HG03442 (cell line): ENCODE data around the gene C1orf105.
A peak's percentile ranks its signal among the peaks of the same experiment; 100 is the strongest.
"Not testable (repeated sequence)": the region's sequence is repeated elsewhere in the genome, so short reads cannot be mapped to it uniquely, and the experiment has no call there.

ENCODE experiments used
- ATAC-seq: cut with Tn5 transposase; IDR thresholded peaks from one replicate; pipeline ENCODE4 v1.9.1; 2021; ENCODE audit warnings: mild to moderate bottlenecking, moderate library complexity; ENCODE audit not compliant: unreplicated experiment

The C1orf105 gene

GRCh38 chr1:172420385-172420784 lies at the start of gene C1orf105:
C1orf105 (plus strand) TSS chr1:172420685; CDS start chr1:172420886, 201 bp downstream.
- ATAC-seq = no peak

GRCh38 chr1:172371646-172372045 lies 48.8 kb upstream of the C1orf105 start:
- ATAC-seq = not testable (repeated sequence)

GRCh38 chr1:172373864-172374263 lies 46.6 kb upstream of the C1orf105 start:
- no peak for ATAC-seq

- no peak for ATAC-seq
Observed at GRCh38 chr1:172375211-172375631, 45.3 kb upstream of the C1orf105 start.

GRCh38 chr1:172376431-172376830 lies 44.1 kb upstream of the C1orf105 start:
- no peak for ATAC-seq

GRCh38 chr1:172377565-172377964 lies 42.9 kb upstream of the C1orf105 start:
- ATAC-seq = no peak

GRCh38 chr1:172378109-172378760 lies 42.2 kb upstream of the C1orf105 start:
- ATAC-seq = no peak

GRCh38 chr1:172380441-172381244 lies 39.8 kb upstream of the C1orf105 start:
- peak; percentile 87 for ATAC-seq

GRCh38 chr1:172381946-172382345 lies 38.5 kb upstream of the C1orf105 start:
- no peak for ATAC-seq

GRCh38 chr1:172382406-172382805 lies 38.1 kb upstream of the C1orf105 start:
- no peak for ATAC-seq

- no peak for ATAC-seq
Observed at GRCh38 chr1:172382990-172383389, 37.5 kb upstream of the C1orf105 start.

- no peak for ATAC-seq
Observed at GRCh38 chr1:172383536-172383935, 36.9 kb upstream of the C1orf105 start.

GRCh38 chr1:172384656-172385055 lies 35.8 kb upstream of the C1orf105 start:
- no peak for ATAC-seq

- no peak for ATAC-seq
Observed at GRCh38 chr1:172386046-172386445, 34.4 kb upstream of the C1orf105 start.

- ATAC-seq = no peak
Observed at GRCh38 chr1:172388490-172388889, 32.0 kb upstream of the C1orf105 start.

- ATAC-seq = no peak
Observed at GRCh38 chr1:172390301-172390682, 30.2 kb upstream of the C1orf105 start.

- peak; percentile 63 for ATAC-seq
Observed at GRCh38 chr1:172390683-172391551, 29.6 kb upstream of the C1orf105 start.

- ATAC-seq = no peak
Observed at GRCh38 chr1:172391976-172392375, 28.5 kb upstream of the C1orf105 start.

GRCh38 chr1:172393354-172393753 lies 27.1 kb upstream of the C1orf105 start:
- ATAC-seq = no peak

GRCh38 chr1:172394141-172394751 lies 26.2 kb upstream of the C1orf105 start:
- ATAC-seq = peak; percentile 72

- ATAC-seq = no peak
Observed at GRCh38 chr1:172394811-172395210, 25.7 kb upstream of the C1orf105 start.
